ENCODE data around the gene SP140L. TPM values are rescaled to one million over a fixed set of nuclear protein-coding genes. Genes with fewer than 3 reads are reported as not detected.

SP140L gene
- total and polyA plus RNA-seq, 10 of the 15 experiments (the other 5 are each of a cell fraction or from before 2014, with no cell fraction given), result 4.7 to 28.6 (median 15.0) TPM

DNA sequence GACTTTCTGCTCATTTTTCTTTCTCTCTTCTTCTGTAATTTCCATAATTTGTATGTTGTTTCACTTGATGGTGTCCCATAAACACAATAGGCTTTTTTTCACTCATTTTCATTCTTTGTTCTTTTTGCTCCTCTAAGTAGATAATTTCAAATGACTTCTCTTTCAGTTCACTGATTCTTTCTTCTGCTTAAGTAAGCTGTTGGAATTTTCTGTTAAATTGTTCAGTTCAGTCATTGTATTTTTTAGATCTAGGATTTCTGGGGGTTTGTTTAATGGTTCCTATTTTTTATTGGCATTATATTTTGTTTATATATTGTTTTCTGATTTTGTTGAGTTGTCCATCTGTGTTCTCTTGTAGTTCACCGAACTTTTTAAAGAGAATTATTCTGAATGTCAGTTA, 19.5 kb downstream of the SP140L start:
- no peaks in the 10 kb centered on the region for H4K20me1 ChIP-seq (ENCODE audit: control insufficient read depth, insufficient read depth)
- H3K9me3 ChIP-seq (replicated peaks; ENCODE audit: control insufficient read depth, insufficient read depth, low read length), result peaks cover 14% of the 10 kb centered on the region
- H3K4me2 ChIP-seq (ENCODE audit: control insufficient read depth, insufficient read depth), result no peak overlapping the region
- FAIRE-seq, result no peak
- no peak overlapping the region for H3K4me3 ChIP-seq
- H3K36me3 ChIP-seq (ENCODE audit: control insufficient read depth in 2 of 2, insufficient read depth in 2 of 2, low read length in 1 of 2), result peaks cover 0 to 3% of the 10 kb centered on the region in 2 experiments; a peak in 1 of 4 replicates
- intact Hi-C loops (cut with micrococcal nuclease; ENCODE audit: unreplicated experiment) (no loop called here), in situ Hi-C loops (cut with MboI) (no loop called here)
- no peaks in the 10 kb centered on the region; the same call in none of the 2 replicates for H3K79me2 ChIP-seq (ENCODE audit: control insufficient read depth, insufficient read depth, low read length)
- no peak overlapping the region for H2AFZ ChIP-seq (ENCODE audit: control insufficient read depth, low read depth, low read length)
- WGBS (ENCODE audit: insufficient coverage, insufficient replicate concordance, low lambda C conversion rate, missing lambda C conversion rate), result 96% methylated on average over 1 of the region's 1 CpG
- CTCF ChIA-PET, result interaction anchor here (0.9 kb wide), 1 partner anchor 288 kb away, joined by 3 read pairs; no protein-coding TSS in a partner anchor
- no peak overlapping the region for H3K27ac ChIP-seq (ENCODE audit: control insufficient read depth, insufficient read depth)
- BruUV-seq (replicated peaks), result no TSS peak
- H3K9ac ChIP-seq (ENCODE audit: control insufficient read depth, insufficient read depth, low read length), result no peak overlapping the region
- SMC1A ChIA-PET (ENCODE audit: uncharacterized antibody, unreplicated experiment), result interaction anchor here (0.8 to 2.8 kb wide), 6 partner anchors 10 to 264 kb away, joined by 3 to 11 read pairs (median 3); partner anchors contain the start of gene SP140L
- RAD21 ChIA-PET (ENCODE audit: unreplicated experiment), result no interaction called here
- TF ChIP-seq IKZF1 (conservative IDR thresholded peaks at IDR 0.05), result no peak
- TF ChIP-seq, protein P1, sequence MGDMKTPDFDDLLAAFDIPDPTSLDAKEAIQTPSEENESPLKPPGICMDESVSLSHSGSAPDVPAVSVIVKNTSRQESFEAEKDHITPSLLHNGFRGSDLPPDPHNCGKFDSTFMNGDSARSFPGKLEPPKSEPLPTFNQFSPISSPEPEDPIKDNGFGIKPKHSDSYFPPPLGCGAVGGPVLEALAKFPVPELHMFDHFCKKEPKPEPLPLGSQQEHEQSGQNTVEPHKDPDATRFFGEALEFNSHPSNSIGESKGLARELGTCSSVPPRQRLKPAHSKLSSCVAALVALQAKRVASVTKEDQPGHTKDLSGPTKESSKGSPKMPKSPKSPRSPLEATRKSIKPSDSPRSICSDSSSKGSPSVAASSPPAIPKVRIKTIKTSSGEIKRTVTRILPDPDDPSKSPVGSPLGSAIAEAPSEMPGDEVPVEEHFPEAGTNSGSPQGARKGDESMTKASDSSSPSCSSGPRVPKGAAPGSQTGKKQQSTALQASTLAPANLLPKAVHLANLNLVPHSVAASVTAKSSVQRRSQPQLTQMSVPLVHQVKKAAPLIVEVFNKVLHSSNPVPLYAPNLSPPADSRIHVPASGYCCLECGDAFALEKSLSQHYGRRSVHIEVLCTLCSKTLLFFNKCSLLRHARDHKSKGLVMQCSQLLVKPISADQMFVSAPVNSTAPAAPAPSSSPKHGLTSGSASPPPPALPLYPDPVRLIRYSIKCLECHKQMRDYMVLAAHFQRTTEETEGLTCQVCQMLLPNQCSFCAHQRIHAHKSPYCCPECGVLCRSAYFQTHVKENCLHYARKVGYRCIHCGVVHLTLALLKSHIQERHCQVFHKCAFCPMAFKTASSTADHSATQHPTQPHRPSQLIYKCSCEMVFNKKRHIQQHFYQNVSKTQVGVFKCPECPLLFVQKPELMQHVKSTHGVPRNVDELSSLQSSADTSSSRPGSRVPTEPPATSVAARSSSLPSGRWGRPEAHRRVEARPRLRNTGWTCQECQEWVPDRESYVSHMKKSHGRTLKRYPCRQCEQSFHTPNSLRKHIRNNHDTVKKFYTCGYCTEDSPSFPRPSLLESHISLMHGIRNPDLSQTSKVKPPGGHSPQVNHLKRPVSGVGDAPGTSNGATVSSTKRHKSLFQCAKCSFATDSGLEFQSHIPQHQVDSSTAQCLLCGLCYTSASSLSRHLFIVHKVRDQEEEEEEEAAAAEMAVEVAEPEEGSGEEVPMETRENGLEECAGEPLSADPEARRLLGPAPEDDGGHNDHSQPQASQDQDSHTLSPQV (IDR thresholded peaks at IDR 0.05), result no peak
- no peak for TF ChIP-seq YY1 (IDR thresholded peaks at IDR 0.05; ENCODE audit: low read depth, low read length)
- peak; percentile 48; the same call in 1 of the 2 replicates for TF ChIP-seq CBX5 (IDR thresholded peaks at IDR 0.05; ENCODE audit: low read depth)
- TF ChIP-seq, protein P2, sequence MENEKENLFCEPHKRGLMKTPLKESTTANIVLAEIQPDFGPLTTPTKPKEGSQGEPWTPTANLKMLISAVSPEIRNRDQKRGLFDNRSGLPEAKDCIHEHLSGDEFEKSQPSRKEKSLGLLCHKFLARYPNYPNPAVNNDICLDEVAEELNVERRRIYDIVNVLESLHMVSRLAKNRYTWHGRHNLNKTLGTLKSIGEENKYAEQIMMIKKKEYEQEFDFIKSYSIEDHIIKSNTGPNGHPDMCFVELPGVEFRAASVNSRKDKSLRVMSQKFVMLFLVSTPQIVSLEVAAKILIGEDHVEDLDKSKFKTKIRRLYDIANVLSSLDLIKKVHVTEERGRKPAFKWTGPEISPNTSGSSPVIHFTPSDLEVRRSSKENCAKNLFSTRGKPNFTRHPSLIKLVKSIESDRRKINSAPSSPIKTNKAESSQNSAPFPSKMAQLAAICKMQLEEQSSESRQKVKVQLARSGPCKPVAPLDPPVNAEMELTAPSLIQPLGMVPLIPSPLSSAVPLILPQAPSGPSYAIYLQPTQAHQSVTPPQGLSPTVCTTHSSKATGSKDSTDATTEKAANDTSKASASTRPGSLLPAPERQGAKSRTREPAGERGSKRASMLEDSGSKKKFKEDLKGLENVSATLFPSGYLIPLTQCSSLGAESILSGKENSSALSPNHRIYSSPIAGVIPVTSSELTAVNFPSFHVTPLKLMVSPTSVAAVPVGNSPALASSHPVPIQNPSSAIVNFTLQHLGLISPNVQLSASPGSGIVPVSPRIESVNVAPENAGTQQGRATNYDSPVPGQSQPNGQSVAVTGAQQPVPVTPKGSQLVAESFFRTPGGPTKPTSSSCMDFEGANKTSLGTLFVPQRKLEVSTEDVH (IDR thresholded peaks at IDR 0.05; ENCODE audit: low read depth, partially characterized antibody), result no peak
- no peak for ATAC-seq
- H3K4me1 ChIP-seq (ENCODE audit: control insufficient read depth, insufficient read depth, low read length), result peaks cover 15% of the 10 kb centered on the region
- POLR2A ChIA-PET, result no interaction called here
- DNase-seq (ENCODE audit: low read depth, low spot score), result no peak
- no peaks in the 10 kb centered on the region for H3K27me3 ChIP-seq (replicated peaks in 1 of 2; ENCODE audit: control insufficient read depth in 2 of 2, insufficient read depth in 2 of 2, low read length in 1 of 2)

All from GM12878 (cell line).